ENCODE data around the gene RAB31. TPM values are rescaled to one million over a fixed set of nuclear protein-coding genes. Genes with fewer than 3 reads are reported as not detected.

Gene RAB31
- total RNA-seq, 1 donor from 2014 or later: 0.73 TPM

GRCh38 chr18:9806905-9807304, 98.8 kb downstream of the RAB31 start:
- Mint-ChIP-seq H3K4me3 (ENCODE audit: low read depth) (no peak overlapping the region), H3K9me3 (no peaks in the 10 kb centered on the region), H3K27ac (no peak overlapping the region), H3K27me3 (ENCODE audit: low read depth) (peaks cover 7% of the 10 kb centered on the region), H3K36me3 (ENCODE audit: low read depth) (no peaks in the 10 kb centered on the region), H3K4me1 (ENCODE audit: low read depth) (no peaks in the 10 kb centered on the region)
- DNase-seq (ENCODE audit: low spot score): no peak
- intact Hi-C loops (cut with micrococcal nuclease): no loop called here

- Mint-ChIP-seq H3K9me3 (no peaks in the 10 kb centered on the region), H3K27ac (no peak overlapping the region), H3K4me3 (ENCODE audit: low read depth) (no peak overlapping the region), H3K4me1 (ENCODE audit: low read depth) (no peaks in the 10 kb centered on the region), H3K36me3 (ENCODE audit: low read depth) (no peaks in the 10 kb centered on the region), H3K27me3 (ENCODE audit: low read depth) (peaks cover 2% of the 10 kb centered on the region)
- intact Hi-C loops (cut with micrococcal nuclease): no loop called here
- DNase-seq (ENCODE audit: low spot score): no peak
Observed at GRCh38 chr18:9808295-9809241, 100.5 kb downstream of the RAB31 start.

- DNase-seq (ENCODE audit: low spot score): no peak
- H3K4me3 Mint-ChIP-seq (ENCODE audit: low read depth): no peak overlapping the region
- H3K4me1 Mint-ChIP-seq (ENCODE audit: low read depth): no peaks in the 10 kb centered on the region
- no peaks in the 10 kb centered on the region for H3K9me3 Mint-ChIP-seq
- H3K27me3 Mint-ChIP-seq (ENCODE audit: low read depth): peaks cover 2% of the 10 kb centered on the region
- intact Hi-C loops (cut with micrococcal nuclease): no loop called here
- no peaks in the 10 kb centered on the region for H3K36me3 Mint-ChIP-seq (ENCODE audit: low read depth)
- H3K27ac Mint-ChIP-seq: no peak overlapping the region
Observed at GRCh38 chr18:9809697-9810096, 101.6 kb downstream of the RAB31 start.

GRCh38 chr18:9810299-9810698, 102.2 kb downstream of the RAB31 start:
- Mint-ChIP-seq H3K36me3 (ENCODE audit: low read depth) (no peaks in the 10 kb centered on the region), H3K4me1 (ENCODE audit: low read depth) (no peaks in the 10 kb centered on the region), H3K9me3 (no peaks in the 10 kb centered on the region), H3K4me3 (ENCODE audit: low read depth) (no peak overlapping the region), H3K27ac (no peak overlapping the region), H3K27me3 (ENCODE audit: low read depth) (peaks cover 2% of the 10 kb centered on the region)
- intact Hi-C loops (cut with micrococcal nuclease): no loop called here
- DNase-seq (ENCODE audit: low spot score): no peak

GRCh38 chr18:9810994-9811705, 103.0 kb downstream of the RAB31 start:
- Mint-ChIP-seq H3K27ac (no peak overlapping the region), H3K4me3 (ENCODE audit: low read depth) (no peak overlapping the region), H3K27me3 (ENCODE audit: low read depth) (peaks cover 4% of the 10 kb centered on the region), H3K36me3 (ENCODE audit: low read depth) (no peaks in the 10 kb centered on the region), H3K4me1 (ENCODE audit: low read depth) (no peaks in the 10 kb centered on the region), H3K9me3 (no peaks in the 10 kb centered on the region)
- intact Hi-C loops (cut with micrococcal nuclease): no loop called here
- DNase-seq (ENCODE audit: low spot score): no peak

GRCh38 chr18:9811978-9812377, 103.9 kb downstream of the RAB31 start:
- peaks cover 4% of the 10 kb centered on the region for H3K27me3 Mint-ChIP-seq (ENCODE audit: low read depth)
- H3K36me3 Mint-ChIP-seq (ENCODE audit: low read depth): no peaks in the 10 kb centered on the region
- DNase-seq (ENCODE audit: low spot score): no peak
- intact Hi-C loops (cut with micrococcal nuclease): no loop called here
- H3K4me3 Mint-ChIP-seq (ENCODE audit: low read depth): no peak overlapping the region
- no peak overlapping the region for H3K27ac Mint-ChIP-seq
- H3K9me3 Mint-ChIP-seq: no peaks in the 10 kb centered on the region
- no peaks in the 10 kb centered on the region for H3K4me1 Mint-ChIP-seq (ENCODE audit: low read depth)

- no peak overlapping the region for H3K27ac Mint-ChIP-seq
- DNase-seq (ENCODE audit: low spot score): no peak
- intact Hi-C loops (cut with micrococcal nuclease): no loop called here
- H3K4me3 Mint-ChIP-seq (ENCODE audit: low read depth): no peak overlapping the region
- H3K4me1 Mint-ChIP-seq (ENCODE audit: low read depth): no peaks in the 10 kb centered on the region
- no peaks in the 10 kb centered on the region for H3K9me3 Mint-ChIP-seq
- peaks cover 14% of the 10 kb centered on the region for H3K27me3 Mint-ChIP-seq (ENCODE audit: low read depth)
- no peaks in the 10 kb centered on the region for H3K36me3 Mint-ChIP-seq (ENCODE audit: low read depth)
Observed at GRCh38 chr18:9814431-9814830, 106.3 kb downstream of the RAB31 start.

- Mint-ChIP-seq H3K9me3 (no peaks in the 10 kb centered on the region), H3K27ac (no peak overlapping the region), H3K36me3 (ENCODE audit: low read depth) (no peaks in the 10 kb centered on the region), H3K4me1 (ENCODE audit: low read depth) (no peaks in the 10 kb centered on the region), H3K4me3 (ENCODE audit: low read depth) (no peak overlapping the region), H3K27me3 (ENCODE audit: low read depth) (peaks cover 25% of the 10 kb centered on the region)
- intact Hi-C loops (cut with micrococcal nuclease): no loop called here
- DNase-seq (ENCODE audit: low spot score): no peak
Observed at GRCh38 chr18:9817286-9817685, 109.2 kb downstream of the RAB31 start.

- Mint-ChIP-seq H3K27ac (no peak overlapping the region), H3K4me3 (ENCODE audit: low read depth) (no peak overlapping the region)
- intact Hi-C loops (cut with micrococcal nuclease): no loop called here
Observed at GRCh38 chr18:9817725-9818422, 109.8 kb downstream of the RAB31 start.

GRCh38 chr18:9818423-9818734, 110.3 kb downstream of the RAB31 start:
- intact Hi-C loops (cut with micrococcal nuclease): no loop called here

More at GRCh38 chr18:9817725-9818422, 109.8 kb downstream of the RAB31 start:
- H3K9me3 Mint-ChIP-seq: no peaks in the 10 kb centered on the region
- DNase-seq (ENCODE audit: low spot score): no peak
- no peaks in the 10 kb centered on the region for H3K4me1 Mint-ChIP-seq (ENCODE audit: low read depth)
- H3K36me3 Mint-ChIP-seq (ENCODE audit: low read depth): no peaks in the 10 kb centered on the region
- H3K27me3 Mint-ChIP-seq (ENCODE audit: low read depth): peaks cover 25% of the 10 kb centered on the region

GRCh38 chr18:9820127-9820526, 112.0 kb downstream of the RAB31 start:
- Mint-ChIP-seq H3K4me3 (ENCODE audit: low read depth) (no peak overlapping the region), H3K27ac (no peak overlapping the region), H3K4me1 (ENCODE audit: low read depth) (no peaks in the 10 kb centered on the region), H3K9me3 (no peaks in the 10 kb centered on the region), H3K36me3 (ENCODE audit: low read depth) (no peaks in the 10 kb centered on the region), H3K27me3 (ENCODE audit: low read depth) (peaks cover 25% of the 10 kb centered on the region)
- no peak for DNase-seq (ENCODE audit: low spot score)
- intact Hi-C loops (cut with micrococcal nuclease): no loop called here

More at GRCh38 chr18:9818423-9818734, 110.3 kb downstream of the RAB31 start:
- H3K27me3 Mint-ChIP-seq (ENCODE audit: low read depth): peaks cover 25% of the 10 kb centered on the region
- H3K4me3 Mint-ChIP-seq (ENCODE audit: low read depth): no peak overlapping the region
- H3K36me3 Mint-ChIP-seq (ENCODE audit: low read depth): no peaks in the 10 kb centered on the region
- H3K9me3 Mint-ChIP-seq: no peaks in the 10 kb centered on the region
- H3K4me1 Mint-ChIP-seq (ENCODE audit: low read depth): no peaks in the 10 kb centered on the region
- no peak overlapping the region for H3K27ac Mint-ChIP-seq
- no peak for DNase-seq (ENCODE audit: low spot score)

- H3K4me3 Mint-ChIP-seq (ENCODE audit: low read depth): no peak overlapping the region
- H3K36me3 Mint-ChIP-seq (ENCODE audit: low read depth): no peaks in the 10 kb centered on the region
- H3K27me3 Mint-ChIP-seq (ENCODE audit: low read depth): peaks cover 25% of the 10 kb centered on the region
- H3K27ac Mint-ChIP-seq: no peak overlapping the region
- DNase-seq (ENCODE audit: low spot score): no peak
- H3K9me3 Mint-ChIP-seq: no peaks in the 10 kb centered on the region
- intact Hi-C loops (cut with micrococcal nuclease): no loop called here
- H3K4me1 Mint-ChIP-seq (ENCODE audit: low read depth): no peaks in the 10 kb centered on the region
Observed at GRCh38 chr18:9820719-9821118, 112.6 kb downstream of the RAB31 start.
